Measurements from ENCODE around the gene ADGRL3. TPM values are rescaled to one million over a fixed set of nuclear protein-coding genes. Genes with fewer than 3 reads are reported as not detected.

ADGRL3 gene
- total RNA-seq, 3 donors from 2014 or later (not counting 1 experiment from before 2014, with no cell fraction given), result not detected

- Histone ChIP-seq H3K27me3 (ENCODE audit: control insufficient read depth, insufficient read depth, low read length) (no peaks in the 10 kb centered on the region), H3K36me3 (ENCODE audit: control insufficient read depth, insufficient read depth, low read length) (no peaks in the 10 kb centered on the region), H3K4me1 (ENCODE audit: control insufficient read depth, insufficient read depth, low read length) (no peaks in the 10 kb centered on the region), H3K9me3 (ENCODE audit: control insufficient read depth, insufficient read depth, low read length) (no peaks in the 10 kb centered on the region), H3K27ac (ENCODE audit: low read length) (no peak overlapping the region), H3K4me3 (ENCODE audit: low read length) (no peak overlapping the region)
- H3K9me3 Mint-ChIP-seq, result peaks cover 8 to 15% of the 10 kb centered on the region in 2 donors
- TF ChIP-seq, protein P1, sequence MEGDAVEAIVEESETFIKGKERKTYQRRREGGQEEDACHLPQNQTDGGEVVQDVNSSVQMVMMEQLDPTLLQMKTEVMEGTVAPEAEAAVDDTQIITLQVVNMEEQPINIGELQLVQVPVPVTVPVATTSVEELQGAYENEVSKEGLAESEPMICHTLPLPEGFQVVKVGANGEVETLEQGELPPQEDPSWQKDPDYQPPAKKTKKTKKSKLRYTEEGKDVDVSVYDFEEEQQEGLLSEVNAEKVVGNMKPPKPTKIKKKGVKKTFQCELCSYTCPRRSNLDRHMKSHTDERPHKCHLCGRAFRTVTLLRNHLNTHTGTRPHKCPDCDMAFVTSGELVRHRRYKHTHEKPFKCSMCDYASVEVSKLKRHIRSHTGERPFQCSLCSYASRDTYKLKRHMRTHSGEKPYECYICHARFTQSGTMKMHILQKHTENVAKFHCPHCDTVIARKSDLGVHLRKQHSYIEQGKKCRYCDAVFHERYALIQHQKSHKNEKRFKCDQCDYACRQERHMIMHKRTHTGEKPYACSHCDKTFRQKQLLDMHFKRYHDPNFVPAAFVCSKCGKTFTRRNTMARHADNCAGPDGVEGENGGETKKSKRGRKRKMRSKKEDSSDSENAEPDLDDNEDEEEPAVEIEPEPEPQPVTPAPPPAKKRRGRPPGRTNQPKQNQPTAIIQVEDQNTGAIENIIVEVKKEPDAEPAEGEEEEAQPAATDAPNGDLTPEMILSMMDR (IDR thresholded peaks at IDR 0.05), result no peak
- no peak overlapping the region for H3K4me3 Mint-ChIP-seq
- intact Hi-C loops (cut with micrococcal nuclease), result no loop called here
- H3K36me3 Mint-ChIP-seq, result no peaks in the 10 kb centered on the region
- no peak overlapping the region for H3K27ac Mint-ChIP-seq
- DNase-seq (no peak), ATAC-seq (no peak)
- H3K4me1 Mint-ChIP-seq, result no peaks in the 10 kb centered on the region
- no peaks in the 10 kb centered on the region for H3K27me3 Mint-ChIP-seq (ENCODE audit: low read depth in 2 of 2)
- 100% methylated on average over 1 of the region's 1 CpG for WGBS (ENCODE audit: insufficient coverage)
These were observed 353.5 kb downstream of the ADGRL3 start for GRCh38 chr4:61553557-61554125.

DNA sequence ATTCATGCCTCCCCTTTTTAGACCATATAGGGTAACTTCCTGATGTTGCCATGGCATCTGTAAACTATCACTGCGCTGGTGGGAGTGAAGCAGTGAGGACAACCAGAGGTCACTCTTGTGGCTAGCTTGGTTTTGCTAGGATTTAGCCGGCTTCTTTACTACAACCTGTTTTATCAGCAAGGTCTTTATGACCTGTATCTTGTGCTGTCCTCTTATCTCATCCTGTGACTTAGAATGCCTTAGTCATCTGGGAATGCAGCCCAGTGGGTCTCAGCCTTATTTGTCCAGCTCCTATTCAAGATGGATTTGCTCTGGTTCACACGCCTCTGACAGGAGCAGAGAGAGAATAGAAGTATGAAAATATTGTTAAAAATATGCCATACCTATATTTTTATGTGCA lies 355.7 kb downstream of the ADGRL3 start:
- Histone ChIP-seq H3K36me3 (ENCODE audit: control insufficient read depth, insufficient read depth, low read length) (no peaks in the 10 kb centered on the region), H3K4me3 (ENCODE audit: low read length) (no peak overlapping the region), H3K4me1 (ENCODE audit: control insufficient read depth, insufficient read depth, low read length) (no peaks in the 10 kb centered on the region), H3K27me3 (ENCODE audit: control insufficient read depth, insufficient read depth, low read length) (no peaks in the 10 kb centered on the region), H3K9me3 (ENCODE audit: control insufficient read depth, insufficient read depth, low read length) (no peaks in the 10 kb centered on the region), H3K27ac (ENCODE audit: low read length) (no peak overlapping the region)
- Mint-ChIP-seq H3K4me3 (no peak overlapping the region), H3K9me3 (peaks cover 6 to 13% of the 10 kb centered on the region in 2 donors), H3K4me1 (no peaks in the 10 kb centered on the region), H3K27ac (no peak overlapping the region), H3K36me3 (no peaks in the 10 kb centered on the region), H3K27me3 (ENCODE audit: low read depth in 2 of 2) (no peaks in the 10 kb centered on the region)
- intact Hi-C loops (cut with micrococcal nuclease), result no loop called here
- DNase-seq, result no peak
- no peak for ATAC-seq
- 97% methylated on average over 3 of the region's 3 CpGs for WGBS (ENCODE audit: insufficient coverage)
- TF ChIP-seq, protein P1 (IDR thresholded peaks at IDR 0.05), result no peak

DNA sequence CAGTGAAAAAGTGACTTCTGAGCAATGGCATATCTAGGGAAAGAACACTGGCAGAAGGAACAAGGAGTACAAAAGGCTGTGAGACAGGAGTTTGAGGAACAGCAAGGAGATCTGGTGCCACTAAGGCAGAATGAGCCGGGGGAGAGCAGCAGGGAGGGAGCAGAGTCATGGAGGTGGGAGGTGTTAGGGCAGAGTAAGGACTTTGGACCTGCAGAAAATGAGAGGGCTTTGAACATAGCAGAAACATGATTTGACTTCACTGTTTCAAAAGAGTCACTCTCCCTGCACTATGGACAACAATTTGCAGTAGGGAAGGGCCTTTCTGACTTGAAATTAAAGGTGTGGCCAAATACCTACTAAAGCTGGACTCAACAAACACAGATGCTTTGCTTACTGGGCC lies 356.2 kb downstream of the ADGRL3 start:
- TF ChIP-seq, protein P1 (IDR thresholded peaks at IDR 0.05), result no peak
- DNase-seq, result no peak
- no peak overlapping the region for H3K27ac Mint-ChIP-seq
- H3K27me3 ChIP-seq (ENCODE audit: control insufficient read depth, insufficient read depth, low read length), result no peaks in the 10 kb centered on the region
- no peak overlapping the region for H3K4me3 Mint-ChIP-seq
- no peaks in the 10 kb centered on the region for H3K36me3 Mint-ChIP-seq
- no peaks in the 10 kb centered on the region for H3K4me1 ChIP-seq (ENCODE audit: control insufficient read depth, insufficient read depth, low read length)
- intact Hi-C loops (cut with micrococcal nuclease), result no loop called here
- 81% methylated on average over 1 of the region's 1 CpG for WGBS (ENCODE audit: insufficient coverage)
- H3K9me3 ChIP-seq (ENCODE audit: control insufficient read depth, insufficient read depth, low read length), result no peaks in the 10 kb centered on the region
- H3K27ac ChIP-seq (ENCODE audit: low read length), result no peak overlapping the region
- no peaks in the 10 kb centered on the region for H3K36me3 ChIP-seq (ENCODE audit: control insufficient read depth, insufficient read depth, low read length)
- H3K9me3 Mint-ChIP-seq, result peaks cover 6 to 13% of the 10 kb centered on the region in 2 donors
- H3K4me3 ChIP-seq (ENCODE audit: low read length), result no peak overlapping the region
- no peaks in the 10 kb centered on the region for H3K4me1 Mint-ChIP-seq
- no peaks in the 10 kb centered on the region for H3K27me3 Mint-ChIP-seq (ENCODE audit: low read depth in 2 of 2)
- ATAC-seq, result no peak

DNA sequence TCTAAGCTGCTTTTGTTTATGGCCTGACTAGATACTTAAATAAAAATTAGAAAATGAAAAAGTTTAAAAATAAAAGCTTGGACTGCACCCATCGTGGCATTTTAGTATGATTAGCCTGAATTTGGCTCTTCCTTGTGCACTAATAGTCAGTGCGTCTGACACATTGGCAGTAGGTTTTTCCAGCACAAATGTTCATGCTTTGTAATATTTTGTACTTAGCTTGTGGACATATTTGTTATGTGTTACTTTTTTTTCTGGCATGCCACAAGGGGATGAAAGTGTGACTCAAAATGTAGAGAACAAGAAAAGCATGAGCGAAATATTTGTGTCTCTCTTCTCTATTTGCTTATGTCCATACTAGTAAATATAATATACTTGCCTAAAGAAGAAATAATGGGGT lies 359.3 kb downstream of the ADGRL3 start:
- Mint-ChIP-seq H3K27ac (no peak overlapping the region), H3K4me3 (no peak overlapping the region), H3K4me1 (no peaks in the 10 kb centered on the region), H3K9me3 (peaks cover 11 to 13% of the 10 kb centered on the region in 2 donors), H3K36me3 (no peaks in the 10 kb centered on the region), H3K27me3 (ENCODE audit: low read depth in 2 of 2) (no peaks in the 10 kb centered on the region)
- WGBS (ENCODE audit: insufficient coverage), result 86% methylated on average over 2 of the region's 3 CpGs
- TF ChIP-seq, protein P1 (IDR thresholded peaks at IDR 0.05), result no peak
- no peaks in the 10 kb centered on the region for H3K9me3 ChIP-seq (ENCODE audit: control insufficient read depth, insufficient read depth, low read length)
- no peak overlapping the region for H3K4me3 ChIP-seq (ENCODE audit: low read length)
- no peaks in the 10 kb centered on the region for H3K4me1 ChIP-seq (ENCODE audit: control insufficient read depth, insufficient read depth, low read length)
- intact Hi-C loops (cut with micrococcal nuclease), result no loop called here
- no peak for DNase-seq
- no peaks in the 10 kb centered on the region for H3K27me3 ChIP-seq (ENCODE audit: control insufficient read depth, insufficient read depth, low read length)
- ATAC-seq, result no peak
- H3K36me3 ChIP-seq (ENCODE audit: control insufficient read depth, insufficient read depth, low read length), result no peaks in the 10 kb centered on the region
- no peak overlapping the region for H3K27ac ChIP-seq (ENCODE audit: low read length)
